GM12878 (cell line): ENCODE measurements around the gene SSPN.
"Not testable (repeated sequence)": the region's sequence is repeated elsewhere in the genome, so short reads cannot be mapped to it uniquely, and the experiment has no call there.

Experiments used
- POLR2AphosphoS5 ChIP-seq: IDR thresholded peaks from 2 replicates; pipeline ENCODE4 v1.6.1; 2011; ENCODE audit warnings: mild to moderate bottlenecking, low read length, inconsistent platforms
- RFX5 ChIP-seq: IDR thresholded peaks from 2 replicates; pipeline ENCODE4 v1.6.1; 2011; ENCODE audit warnings: low read depth, low read length, improper control_type of control experiment
- SRF ChIP-seq, 2 experiments: IDR thresholded peaks; 2 replicates each; pipeline ENCODE4 v1.6.1; 2011; ENCODE audit warnings: low read depth in 2 of 2, low read length in 2 of 2, mild to moderate bottlenecking in 1 of 2, moderate library complexity in 1 of 2
- ZBTB40 ChIP-seq: fragments of 450-650 bp; IDR thresholded peaks from 2 replicates; pipeline ENCODE4 v1.6.1; 2016; ENCODE audit warnings: mild to moderate bottlenecking, moderate library complexity, borderline replicate concordance
- TF ChIP-seq, protein P1 (sequence below): IDR thresholded peaks from 2 replicates; pipeline ENCODE4 v1.6.1; 2012; ENCODE audit warnings: low read depth, low read length, improper control_type of control experiment

DNA sequence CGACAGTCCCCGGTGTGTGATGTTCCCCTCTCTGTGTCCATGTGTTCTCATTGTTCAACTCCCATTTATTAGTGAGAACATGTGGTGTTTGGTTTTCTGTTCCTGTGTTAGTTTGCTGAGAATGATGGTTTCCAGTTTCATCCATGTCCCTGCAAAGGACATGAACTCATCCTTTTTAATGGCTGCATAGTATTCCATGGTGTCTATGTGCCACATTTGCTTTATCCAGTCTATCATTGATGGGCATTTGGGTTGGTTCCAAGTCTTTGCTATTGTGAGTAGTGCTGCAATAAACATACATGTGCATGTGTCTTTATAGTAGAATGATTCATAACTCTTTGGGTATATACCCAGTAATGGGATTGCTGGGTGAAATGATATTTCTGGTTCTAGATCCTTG lies 40.1 kb downstream of the SSPN start:
- TF ChIP-seq RFX5; POLR2AphosphoS5; SRF (IDR thresholded peaks at IDR 0.05; ENCODE audit: low read depth in 2 of 2, low read length in 2 of 2); ZBTB40: not testable (repeated sequence)
- TF ChIP-seq, protein P1, sequence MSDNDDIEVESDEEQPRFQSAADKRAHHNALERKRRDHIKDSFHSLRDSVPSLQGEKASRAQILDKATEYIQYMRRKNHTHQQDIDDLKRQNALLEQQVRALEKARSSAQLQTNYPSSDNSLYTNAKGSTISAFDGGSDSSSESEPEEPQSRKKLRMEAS, result not testable (repeated sequence)
